ENCODE data around the gene FN1. TPM values are rescaled to one million over a fixed set of nuclear protein-coding genes. Genes with fewer than 3 reads are reported as not detected.

The FN1 gene
- total and polyA plus RNA-seq, 9 donors, result 96.3 to 979 (median 287) TPM

- H3K4me3 ChIP-seq, result no peak overlapping the region
- DNase-seq, result no peak
- no peak overlapping the region for H3K27ac ChIP-seq
- 74 to 83% (median 81%) methylated on average over 3 of the region's 3 CpGs for WGBS, 3 donors
- H3K4me1 ChIP-seq (ENCODE audit: insufficient read depth), result peaks cover 4% of the 10 kb centered on the region
- intact Hi-C loops (cut with DNase I), result no loop called here
- TF ChIP-seq POLR2A (IDR thresholded peaks at IDR 0.05), result no peak
- TF ChIP-seq, protein P1, sequence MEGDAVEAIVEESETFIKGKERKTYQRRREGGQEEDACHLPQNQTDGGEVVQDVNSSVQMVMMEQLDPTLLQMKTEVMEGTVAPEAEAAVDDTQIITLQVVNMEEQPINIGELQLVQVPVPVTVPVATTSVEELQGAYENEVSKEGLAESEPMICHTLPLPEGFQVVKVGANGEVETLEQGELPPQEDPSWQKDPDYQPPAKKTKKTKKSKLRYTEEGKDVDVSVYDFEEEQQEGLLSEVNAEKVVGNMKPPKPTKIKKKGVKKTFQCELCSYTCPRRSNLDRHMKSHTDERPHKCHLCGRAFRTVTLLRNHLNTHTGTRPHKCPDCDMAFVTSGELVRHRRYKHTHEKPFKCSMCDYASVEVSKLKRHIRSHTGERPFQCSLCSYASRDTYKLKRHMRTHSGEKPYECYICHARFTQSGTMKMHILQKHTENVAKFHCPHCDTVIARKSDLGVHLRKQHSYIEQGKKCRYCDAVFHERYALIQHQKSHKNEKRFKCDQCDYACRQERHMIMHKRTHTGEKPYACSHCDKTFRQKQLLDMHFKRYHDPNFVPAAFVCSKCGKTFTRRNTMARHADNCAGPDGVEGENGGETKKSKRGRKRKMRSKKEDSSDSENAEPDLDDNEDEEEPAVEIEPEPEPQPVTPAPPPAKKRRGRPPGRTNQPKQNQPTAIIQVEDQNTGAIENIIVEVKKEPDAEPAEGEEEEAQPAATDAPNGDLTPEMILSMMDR (IDR thresholded peaks at IDR 0.05), result no peak
- no peak for TF ChIP-seq EP300 (IDR thresholded peaks at IDR 0.05)
- no peaks in the 10 kb centered on the region for H3K9me3 ChIP-seq
- no peaks in the 10 kb centered on the region for H3K36me3 ChIP-seq
- no peaks in the 10 kb centered on the region for H3K27me3 ChIP-seq
Measured at GRCh38 chr2:215418064-215418963, 17.6 kb downstream of the FN1 start.

DNA sequence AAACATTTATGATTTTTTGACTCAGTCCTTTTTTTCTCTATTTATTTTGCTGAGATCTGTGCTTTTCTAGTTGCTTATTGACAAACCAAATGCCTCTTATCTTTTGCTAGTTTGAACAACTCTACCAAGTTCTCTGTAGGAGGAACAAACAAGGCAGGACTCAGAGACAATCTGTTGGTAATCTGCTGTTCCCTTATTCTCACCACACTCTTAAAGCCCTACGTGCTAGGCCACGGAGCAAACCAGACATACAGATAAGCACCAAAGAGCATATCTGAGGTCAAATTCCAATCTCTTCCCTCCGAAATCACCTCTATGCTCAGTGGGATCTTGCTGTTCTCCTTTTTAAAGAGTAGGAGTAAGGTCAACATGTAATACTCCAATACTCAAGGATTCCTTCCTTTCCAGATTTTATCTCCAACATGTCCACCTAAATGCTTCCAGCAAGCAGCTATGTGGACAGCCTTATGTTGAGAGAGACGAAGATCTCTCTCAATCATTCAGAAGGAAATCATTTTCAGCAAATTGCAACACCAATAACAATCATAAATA is 18.4 kb downstream of the FN1 start:
- Histone ChIP-seq H3K4me3 (no peak overlapping the region), H3K9me3 (no peaks in the 10 kb centered on the region), H3K36me3 (no peaks in the 10 kb centered on the region), H3K27ac (no peak overlapping the region), H3K27me3 (no peaks in the 10 kb centered on the region), H3K4me1 (ENCODE audit: insufficient read depth) (peaks cover 4% of the 10 kb centered on the region)
- TF ChIP-seq EP300 (IDR thresholded peaks at IDR 0.05) (no peak), POLR2A (IDR thresholded peaks at IDR 0.05) (no peak)
- TF ChIP-seq, protein P1 (IDR thresholded peaks at IDR 0.05), result no peak
- intact Hi-C loops (cut with DNase I), result no loop called here
- WGBS, 3 donors, result 24 to 42% (median 30%) methylated on average over 4 of the region's 4 CpGs
- DNase-seq, result no peak

GRCh38 chr2:215416656-215417055 is 19.2 kb downstream of the FN1 start:
- TF ChIP-seq EP300 (IDR thresholded peaks at IDR 0.05), result no peak
- TF ChIP-seq, protein P1 (IDR thresholded peaks at IDR 0.05), result no peak
- no peak for TF ChIP-seq POLR2A (IDR thresholded peaks at IDR 0.05)
- peaks cover 4% of the 10 kb centered on the region for H3K4me1 ChIP-seq (ENCODE audit: insufficient read depth)
- H3K4me3 ChIP-seq, result no peak overlapping the region
- H3K36me3 ChIP-seq, result no peaks in the 10 kb centered on the region
- no peak overlapping the region for H3K27ac ChIP-seq
- WGBS, 3 donors, result 53 to 80% (median 73%) methylated on average over 2 of the region's 2 CpGs
- H3K9me3 ChIP-seq, result no peaks in the 10 kb centered on the region
- no peak for DNase-seq
- no peaks in the 10 kb centered on the region for H3K27me3 ChIP-seq
- intact Hi-C loops (cut with DNase I), result no loop called here

GRCh38 chr2:215415820-215416577 is 19.9 kb downstream of the FN1 start:
- Histone ChIP-seq H3K27ac (no peak overlapping the region), H3K4me3 (no peak overlapping the region), H3K27me3 (no peaks in the 10 kb centered on the region), H3K36me3 (no peaks in the 10 kb centered on the region), H3K4me1 (ENCODE audit: insufficient read depth) (peaks cover 4% of the 10 kb centered on the region), H3K9me3 (no peaks in the 10 kb centered on the region)
- no peak for DNase-seq
- no peak for TF ChIP-seq EP300 (IDR thresholded peaks at IDR 0.05)
- TF ChIP-seq POLR2A (IDR thresholded peaks at IDR 0.05), result no peak
- TF ChIP-seq, protein P1 (IDR thresholded peaks at IDR 0.05), result no peak
- 73 to 85% (median 79%) methylated on average over 1 of the region's 1 CpG for WGBS, 3 donors
- intact Hi-C loops (cut with DNase I), result no loop called here
